HG03521 (cell line): ENCODE results near the gene PTPRG.
"Not testable (repeated sequence)": the region's sequence is repeated elsewhere in the genome, so short reads cannot be mapped to it uniquely, and the experiment has no call there.

Source experiments
- ATAC-seq: cut with Tn5 transposase; IDR thresholded peaks from one replicate; pipeline ENCODE4 v1.9.1; 2021; ENCODE audit warnings: mild to moderate bottlenecking, moderate library complexity; ENCODE audit not compliant: unreplicated experiment

PTPRG gene

DNA sequence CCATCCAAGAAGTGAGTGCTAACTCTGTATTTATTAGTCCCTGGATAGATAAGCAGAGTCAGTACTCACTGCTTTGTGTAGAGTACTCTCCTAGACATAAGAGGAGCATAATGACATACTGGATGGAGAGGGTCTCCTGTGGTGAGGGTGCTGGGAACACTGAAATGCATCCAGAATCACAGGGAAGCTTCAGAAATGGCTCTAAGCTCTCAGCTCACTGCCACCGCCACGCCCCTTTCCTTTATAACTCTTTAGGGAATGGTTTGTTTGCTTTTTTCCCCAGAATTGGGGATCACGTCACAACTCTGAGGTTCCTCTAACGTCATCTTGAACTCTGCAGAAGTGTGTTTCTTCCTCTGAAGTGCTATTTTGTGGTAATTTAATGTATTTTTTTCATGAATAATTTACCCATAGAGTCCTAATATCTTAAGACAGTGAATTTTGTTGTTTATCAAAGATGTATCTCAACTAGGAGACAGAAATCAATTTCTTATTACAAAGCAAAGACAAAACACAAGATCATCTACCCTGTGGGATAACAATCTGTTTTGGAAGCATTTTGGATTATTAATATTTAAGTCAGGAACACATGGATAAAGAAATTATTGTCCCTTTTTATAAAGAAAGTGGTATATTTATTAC is 154.6 kb downstream of the PTPRG start:
- no peak for ATAC-seq

DNA sequence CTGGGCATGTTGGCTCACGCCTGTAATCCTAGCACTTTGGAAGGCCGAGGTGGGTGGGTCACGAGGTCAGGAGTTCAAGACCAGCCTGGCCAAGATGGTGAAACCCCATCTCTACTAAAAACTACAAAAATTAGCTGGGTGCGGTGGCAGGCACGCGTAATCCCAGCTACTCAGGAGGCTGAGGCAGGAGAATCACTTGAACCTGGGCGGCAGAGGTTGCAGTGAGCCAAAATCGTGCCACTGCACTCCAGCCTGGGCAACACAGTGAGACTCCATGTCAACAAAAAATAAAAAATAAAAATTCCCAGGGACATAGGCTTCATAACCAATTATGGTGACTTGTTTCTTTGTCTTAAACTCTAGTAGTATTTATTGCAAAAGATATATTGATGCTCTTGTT is 155.3 kb downstream of the PTPRG start:
- ATAC-seq = not testable (repeated sequence)

DNA sequence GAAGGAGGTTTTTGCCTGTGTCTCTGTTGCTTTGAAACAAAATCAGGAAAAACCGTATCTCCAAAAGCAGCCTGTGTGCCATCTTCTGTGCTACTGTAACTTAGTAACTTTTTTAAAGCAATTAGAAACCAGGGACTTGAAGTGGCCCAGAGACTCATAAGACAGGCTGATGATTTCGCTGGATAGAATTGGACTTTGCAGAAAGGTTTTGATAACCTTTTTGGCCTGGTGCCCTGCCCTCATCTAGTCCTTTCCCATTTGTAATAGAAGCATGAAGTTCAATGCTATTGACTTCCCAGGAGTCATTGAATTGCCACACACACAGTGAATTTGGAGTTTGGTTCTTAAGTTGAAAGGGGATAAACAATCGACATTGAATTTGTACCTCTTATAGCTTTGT is 157.2 kb downstream of the PTPRG start:
- ATAC-seq = no peak

DNA sequence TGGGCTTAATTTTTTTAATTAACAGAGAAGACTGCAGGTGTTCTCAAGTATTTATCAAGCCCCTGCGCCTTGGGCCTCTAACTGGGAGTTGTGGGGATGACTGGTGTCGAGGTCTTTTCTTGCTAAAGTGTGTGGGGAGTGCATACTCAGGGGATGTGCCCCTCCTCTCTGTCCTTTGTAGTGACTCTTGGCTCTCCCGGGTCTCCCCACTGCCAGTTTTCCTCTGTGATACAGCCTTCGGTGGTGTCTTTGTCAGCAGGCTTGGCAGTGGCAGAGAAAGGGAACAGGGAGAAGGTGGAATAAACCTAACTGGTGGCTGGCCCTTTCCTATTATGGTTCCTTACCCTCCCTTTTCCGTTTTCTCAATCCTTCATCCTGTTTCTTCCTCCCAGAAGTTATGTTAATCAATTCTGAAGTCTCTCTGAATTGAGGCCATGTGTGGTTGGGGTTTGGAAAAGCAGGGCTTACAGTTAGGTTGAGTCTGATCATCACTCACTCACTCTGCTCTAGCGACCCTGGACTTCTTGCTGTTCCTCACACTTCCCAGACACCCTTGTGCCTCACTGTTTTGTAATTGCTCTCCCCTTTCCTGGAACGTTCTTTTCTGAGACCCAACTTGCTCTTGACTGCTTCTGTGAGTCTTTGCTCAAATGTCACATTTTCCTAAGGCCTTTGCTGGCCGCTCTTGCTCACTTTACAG is 158.1 kb downstream of the PTPRG start:
- ATAC-seq = no peak

DNA sequence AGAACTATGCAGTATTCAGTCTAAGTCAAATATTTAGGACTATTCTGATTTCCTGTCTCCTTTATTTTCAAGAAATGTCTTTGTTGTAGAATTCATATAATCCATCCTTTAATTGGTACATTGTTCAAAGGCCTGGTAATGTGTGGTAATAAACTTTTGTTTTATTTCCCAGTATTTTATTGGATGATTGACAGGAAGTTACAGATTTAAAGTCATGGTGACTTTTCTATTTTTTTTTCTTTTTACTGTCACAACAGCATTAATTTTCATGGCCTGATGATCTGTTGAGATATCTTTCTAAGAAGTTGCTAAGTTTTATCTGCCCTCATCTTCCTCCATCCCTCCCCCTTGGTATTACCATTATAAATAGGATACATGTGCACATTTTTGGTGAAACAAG is 161.7 kb downstream of the PTPRG start:
- no peak for ATAC-seq

DNA sequence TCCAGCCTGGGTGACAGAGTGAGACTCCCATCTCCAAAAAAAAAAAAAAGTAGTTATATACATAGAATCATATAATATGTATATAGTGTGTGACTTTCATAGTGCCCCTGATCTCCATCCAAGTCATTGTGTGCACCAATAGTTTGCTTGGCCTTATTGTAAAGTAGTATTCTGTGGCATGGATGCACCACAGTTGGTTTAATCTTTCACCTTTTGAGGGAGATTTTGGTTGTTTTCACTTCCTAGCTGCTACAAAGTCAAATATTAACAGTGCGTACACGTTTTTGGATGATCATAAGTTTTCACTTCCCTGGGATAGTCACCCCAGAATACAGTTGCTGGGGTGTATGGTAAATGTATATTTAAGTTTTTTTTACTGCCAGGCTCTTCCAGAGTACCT is 162.8 kb downstream of the PTPRG start:
- ATAC-seq = no peak

DNA sequence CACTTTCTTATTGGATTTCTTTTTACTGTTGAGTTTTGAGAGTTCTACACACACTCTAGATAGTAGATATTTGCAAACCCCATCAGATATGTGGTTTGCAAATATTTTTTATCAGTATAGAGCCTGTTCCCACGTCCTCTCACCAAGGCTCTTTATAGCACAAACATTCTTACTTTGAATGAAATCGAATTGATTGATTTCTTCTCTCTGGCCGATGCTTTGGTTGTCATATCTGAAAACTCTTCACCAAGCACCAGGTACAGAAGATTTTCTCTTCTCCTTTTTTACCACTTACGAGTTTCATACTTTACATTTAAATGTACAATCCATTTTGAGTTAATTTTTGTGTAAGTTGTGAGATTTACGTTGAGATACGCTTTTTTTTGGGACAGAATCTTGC is 163.4 kb downstream of the PTPRG start:
- ATAC-seq = no peak

DNA sequence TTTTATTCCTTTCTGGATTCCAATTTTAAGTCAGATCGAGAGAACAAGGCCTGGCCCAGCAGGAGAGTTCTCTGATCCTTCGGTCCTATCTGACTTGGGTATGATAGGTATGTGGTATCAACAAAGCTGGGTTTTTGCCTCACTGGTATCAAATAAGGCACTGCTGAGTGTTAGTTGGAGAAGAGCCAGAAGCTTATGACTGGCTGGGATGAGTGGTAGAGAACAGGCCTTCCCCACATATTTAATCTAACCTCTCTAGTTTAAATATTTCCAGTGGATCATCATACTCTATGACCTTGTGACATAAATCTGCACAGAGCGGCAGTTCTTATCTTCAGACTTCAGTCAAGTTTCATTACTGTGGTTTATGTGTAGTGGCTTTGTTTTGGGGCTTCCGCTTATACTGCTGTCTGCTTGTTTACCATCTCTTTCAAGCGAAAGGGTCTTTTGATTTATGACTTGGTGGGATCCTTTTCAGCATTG is 164.5 kb downstream of the PTPRG start:
- no peak for ATAC-seq

DNA sequence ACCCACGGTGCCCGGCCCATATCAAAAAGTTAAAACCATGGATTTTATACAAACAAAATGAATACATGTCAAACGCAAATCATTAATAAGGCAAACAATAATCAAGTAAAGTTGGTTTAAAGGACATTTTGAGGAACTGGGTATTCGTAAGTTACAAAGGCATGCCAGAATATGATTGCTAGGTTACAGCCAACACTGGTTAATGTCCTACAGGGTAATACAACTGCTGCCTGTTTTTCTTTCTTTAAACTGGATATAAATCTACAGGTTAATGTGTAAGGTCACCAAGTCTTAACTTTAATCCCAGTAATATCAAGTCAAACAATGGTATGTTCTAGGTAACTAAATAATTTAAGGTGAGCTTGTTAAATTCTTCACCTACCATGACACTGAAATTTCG is 166.1 kb downstream of the PTPRG start:
- ATAC-seq = no peak

DNA sequence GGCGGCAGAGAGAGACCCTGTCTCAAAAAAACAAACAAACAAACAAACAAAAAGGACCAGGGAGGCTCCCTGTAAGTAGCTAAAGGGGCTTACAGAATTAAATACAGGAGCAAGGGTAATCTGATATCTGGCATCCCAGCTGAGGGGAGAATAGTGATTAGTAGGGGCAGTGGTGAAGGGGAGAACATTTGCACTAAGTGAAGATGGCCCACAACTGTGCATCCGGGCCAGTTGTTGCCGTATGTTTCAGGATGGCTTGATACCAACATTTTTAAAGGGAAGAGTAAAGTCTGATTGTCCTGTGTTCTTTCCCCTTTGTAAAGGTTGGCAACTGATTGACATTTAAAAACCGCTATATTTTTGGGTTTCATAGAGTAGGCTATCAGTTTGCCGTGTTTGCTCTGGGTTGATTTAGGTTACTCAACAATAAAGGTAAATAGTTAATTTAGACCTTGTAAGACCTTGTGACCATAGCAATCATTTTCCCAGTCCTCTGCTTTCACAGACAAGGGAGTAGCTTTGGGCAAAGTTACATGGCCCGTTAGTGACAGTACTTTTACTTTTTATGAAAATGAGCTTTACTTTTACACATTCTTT is 167.8 kb downstream of the PTPRG start:
- ATAC-seq = no peak

DNA sequence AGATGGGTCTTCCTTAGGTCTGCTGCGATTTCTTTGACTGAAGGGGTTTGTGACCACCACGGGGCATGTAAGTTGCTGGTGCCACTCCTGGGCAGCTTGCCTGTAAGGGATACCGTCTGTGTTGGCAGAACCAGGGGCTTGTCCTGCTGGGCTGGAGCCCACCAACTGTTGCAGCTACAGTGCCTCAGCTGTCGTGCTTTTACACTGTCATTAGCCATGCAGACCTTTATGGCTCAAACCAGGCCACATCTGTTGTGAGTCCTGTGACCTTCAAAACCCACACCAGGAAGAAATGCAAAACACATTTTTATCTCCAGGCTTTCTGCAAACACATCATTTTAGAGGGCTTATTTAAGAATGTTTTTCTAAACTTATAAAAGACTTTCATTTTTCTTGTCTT is 168.7 kb downstream of the PTPRG start:
- no peak for ATAC-seq

DNA sequence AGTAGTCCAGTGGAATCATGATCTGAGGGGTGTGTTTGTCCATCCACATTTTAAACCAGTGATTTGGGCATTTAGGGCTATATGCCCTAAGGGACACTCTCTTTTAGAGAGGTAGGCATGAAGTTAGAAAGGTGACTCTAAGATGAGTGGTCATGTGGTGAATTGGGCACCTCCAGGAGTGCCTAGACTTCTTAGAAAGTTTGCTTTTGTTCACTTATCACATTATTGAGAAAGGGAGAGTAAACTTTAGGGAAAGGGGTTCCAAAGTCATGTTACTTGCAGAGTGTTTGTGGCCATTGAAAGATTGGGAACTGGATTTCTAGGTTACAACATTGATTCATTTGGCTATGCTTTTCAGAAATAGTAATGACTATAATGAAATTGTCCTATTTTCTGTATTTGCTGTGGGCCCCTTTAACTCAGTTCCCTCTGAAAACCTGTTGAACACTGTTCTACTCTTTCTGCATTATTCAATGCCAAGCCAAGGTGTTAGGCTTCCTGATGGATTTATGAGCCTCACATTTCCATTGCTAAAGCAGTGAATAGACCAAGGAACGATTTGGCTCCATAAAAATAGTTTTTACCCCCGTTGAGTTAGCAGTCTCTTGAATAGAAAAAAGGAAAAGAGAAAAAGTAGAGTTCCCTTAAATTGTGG is 169.3 kb downstream of the PTPRG start:
- ATAC-seq = no peak

DNA sequence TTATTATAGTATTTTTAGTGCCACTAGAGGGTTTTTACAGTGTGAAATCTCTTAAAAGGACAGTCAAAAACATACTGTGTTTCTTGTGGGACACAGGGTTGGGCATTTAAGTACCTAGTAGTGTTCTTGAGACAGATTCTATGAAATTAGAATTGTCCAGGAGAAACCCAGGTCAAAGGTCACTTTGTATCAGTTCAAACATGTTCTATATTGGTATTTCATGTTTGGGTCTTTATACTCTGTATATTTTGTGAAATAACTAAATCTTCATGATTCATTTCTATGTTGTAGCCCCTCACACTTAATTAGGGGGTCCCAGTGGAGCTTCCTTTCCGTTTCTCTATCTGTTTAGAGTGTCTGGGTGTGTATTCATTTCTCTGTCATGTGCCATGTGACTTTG is 171.6 kb downstream of the PTPRG start:
- no peak for ATAC-seq

DNA sequence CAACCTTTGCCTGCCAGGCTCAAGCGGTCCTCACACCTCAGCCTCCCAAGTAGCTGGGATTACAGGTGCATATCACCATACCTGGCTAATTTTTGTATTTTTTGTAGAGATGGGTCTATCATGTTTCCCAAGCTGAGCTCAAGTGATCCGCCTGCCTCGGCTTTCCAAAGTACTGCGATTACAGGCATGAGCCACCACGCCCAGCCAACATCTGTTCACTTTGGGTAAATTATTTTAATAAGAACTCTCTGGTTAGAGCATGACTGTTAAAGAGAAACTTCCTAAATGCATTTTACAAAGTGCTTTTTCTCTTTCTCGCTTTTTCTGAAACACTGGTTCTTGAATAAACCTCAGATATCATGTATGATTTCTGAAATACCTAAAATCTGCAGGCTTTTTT is 172.5 kb downstream of the PTPRG start:
- no peak for ATAC-seq

DNA sequence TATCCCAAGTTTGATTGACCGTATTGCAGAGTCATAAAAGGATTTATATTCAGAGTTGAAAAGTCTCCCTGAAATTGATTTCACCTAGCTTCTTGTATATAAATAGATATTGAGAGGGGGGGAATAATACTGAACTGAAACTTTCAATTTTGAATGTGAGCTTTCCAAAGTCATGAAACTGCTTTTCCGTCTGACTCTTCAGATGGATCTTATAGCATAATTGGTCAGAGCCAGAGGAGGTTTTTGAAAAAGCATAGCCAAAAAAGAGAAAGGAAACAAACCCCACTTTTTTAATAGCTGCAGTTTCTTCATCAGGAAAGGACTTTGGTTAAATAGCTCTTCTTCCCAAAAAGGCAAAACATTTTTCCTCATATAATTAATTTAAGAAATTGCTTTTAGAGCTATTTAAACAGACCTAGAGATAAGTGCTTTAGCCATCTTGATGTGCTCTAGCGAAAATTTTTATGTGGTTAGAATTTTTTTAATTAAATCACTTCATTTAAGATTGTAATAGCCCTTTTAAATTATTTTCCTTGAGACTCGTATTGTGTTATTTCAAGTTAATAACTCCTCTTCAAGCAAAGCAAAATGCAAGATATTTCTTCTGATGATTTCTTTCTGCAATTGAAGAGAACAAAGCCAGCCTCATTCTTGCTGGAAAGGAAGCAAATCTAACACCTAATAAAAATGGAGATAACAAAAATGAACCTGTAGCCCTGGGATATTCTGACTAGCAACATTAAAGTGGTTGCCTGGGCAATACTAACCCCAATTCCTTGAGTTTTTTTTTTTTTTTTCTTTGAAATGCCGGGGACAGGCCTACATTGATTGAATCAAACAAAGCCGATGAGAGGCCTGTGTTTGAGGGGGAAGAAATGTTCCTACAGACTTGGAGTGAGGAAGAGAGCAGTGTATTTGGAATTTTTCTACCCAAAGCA is 173.6 kb downstream of the PTPRG start:
- ATAC-seq = no peak

DNA sequence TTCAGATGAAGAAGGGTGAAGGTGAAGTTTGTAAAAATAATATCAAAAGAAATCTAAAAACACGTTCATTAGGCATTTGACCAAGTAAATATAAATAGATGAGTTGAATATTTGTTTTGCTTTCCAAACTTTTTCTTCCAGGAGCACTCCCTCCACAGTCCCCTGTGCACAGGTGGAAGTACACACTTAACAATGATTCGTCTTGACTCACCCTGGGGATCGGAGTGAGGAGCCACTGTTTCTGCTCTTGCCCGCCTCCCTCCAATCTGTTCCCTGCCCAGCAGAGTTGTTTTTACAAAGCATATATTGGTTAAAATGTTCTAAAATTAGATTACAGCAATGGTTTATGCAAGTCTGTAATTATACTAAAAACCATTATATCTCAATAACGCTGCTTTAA is 175.1 kb downstream of the PTPRG start:
- ATAC-seq = no peak

DNA sequence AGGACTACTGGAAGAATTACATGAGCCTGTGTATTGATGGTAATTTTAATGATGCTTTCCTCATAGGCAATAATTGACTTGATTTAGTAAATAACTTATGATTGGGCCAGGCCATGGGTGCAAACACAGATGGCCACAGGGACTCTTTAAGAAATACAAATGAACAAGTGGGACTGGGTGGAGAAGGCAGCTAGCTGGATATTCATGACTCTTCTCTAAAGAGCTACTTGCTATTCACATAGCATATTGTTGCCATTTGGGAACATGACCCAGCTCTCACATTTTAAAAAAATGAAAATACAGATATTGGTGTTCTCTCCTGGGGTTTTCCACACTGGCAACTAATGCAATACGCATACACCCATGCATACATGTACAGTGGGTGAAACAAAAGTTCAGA is 178.3 kb downstream of the PTPRG start:
- ATAC-seq = no peak

DNA sequence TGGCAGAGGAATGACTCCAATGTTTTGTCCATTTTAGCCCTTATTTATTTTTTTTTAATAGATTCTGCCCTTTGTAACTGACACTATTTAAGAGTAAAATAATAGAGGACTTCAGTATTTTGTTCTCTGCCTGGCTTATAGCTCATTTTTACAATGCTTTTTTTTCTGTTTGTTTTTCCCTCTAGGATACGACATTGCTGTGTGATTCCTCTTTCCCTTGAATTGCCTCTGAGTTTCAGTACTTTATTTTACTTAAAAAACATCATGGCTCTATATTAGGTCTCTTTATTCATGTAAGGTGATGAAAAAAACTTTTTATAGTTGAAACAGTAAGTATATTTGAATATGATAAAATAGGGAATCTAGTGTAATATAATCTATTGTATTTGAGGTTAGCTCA is 179.1 kb downstream of the PTPRG start:
- no peak for ATAC-seq

DNA sequence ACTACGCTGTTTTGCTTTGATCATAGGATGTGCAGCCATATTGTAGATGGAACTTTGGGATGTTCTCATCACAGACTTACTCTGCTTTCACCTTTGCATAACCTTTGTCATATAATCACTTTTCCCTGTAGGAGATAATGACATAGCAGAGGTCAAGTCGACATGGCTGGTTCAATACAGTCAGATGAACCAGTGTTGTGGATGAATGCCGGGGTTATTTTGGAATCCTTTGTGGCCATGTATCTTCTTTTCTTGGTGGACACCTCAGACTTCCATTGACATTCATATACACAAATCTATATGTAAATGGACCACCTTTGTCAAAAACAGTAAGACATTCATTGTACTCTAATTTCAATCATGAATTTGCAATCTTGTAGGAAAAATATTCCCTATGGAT is 180.2 kb downstream of the PTPRG start:
- ATAC-seq = no peak

DNA sequence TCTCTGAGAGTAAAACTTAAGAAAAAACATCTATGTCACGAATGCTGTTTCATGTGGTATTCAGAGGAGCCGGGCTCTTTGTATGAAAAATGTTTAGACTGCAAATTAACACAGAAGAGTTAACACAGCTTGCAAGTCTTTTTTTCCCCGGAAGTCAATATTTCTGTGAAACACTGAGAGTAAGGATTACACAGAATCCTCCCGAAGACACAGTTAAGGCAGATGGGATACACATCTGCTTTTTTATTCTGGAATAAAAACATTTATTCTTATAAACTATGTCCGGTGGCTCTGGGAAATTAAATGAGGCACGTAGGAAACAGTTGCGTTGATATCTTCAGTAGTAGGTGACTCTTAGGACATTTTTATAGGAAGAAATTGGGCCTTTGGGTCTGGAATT is 180.6 kb downstream of the PTPRG start:
- ATAC-seq = no peak

DNA sequence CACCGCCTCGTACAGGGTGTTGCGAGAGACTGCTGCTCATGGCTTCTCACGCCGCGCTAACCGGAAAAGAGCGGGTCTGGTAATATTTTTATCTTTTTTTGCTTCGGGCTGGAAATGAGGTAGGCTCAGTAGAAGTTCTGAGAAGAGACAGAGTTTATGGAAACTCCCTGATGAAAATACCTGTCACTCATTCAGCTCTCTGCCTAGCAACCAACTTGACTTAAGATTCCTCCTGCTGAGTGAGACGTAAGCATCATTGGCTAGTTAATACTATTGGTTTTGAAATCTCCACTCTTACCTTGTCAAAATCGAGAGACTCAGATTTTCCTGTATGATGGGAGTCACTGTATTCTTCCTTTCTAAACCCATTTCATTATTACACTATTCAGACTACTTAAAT is 181.7 kb downstream of the PTPRG start:
- ATAC-seq = no peak
